WTC11 (cell line): ENCODE measurements around the gene TFB1M. TPM values are rescaled to one million over a fixed set of nuclear protein-coding genes. Genes with fewer than 3 reads are reported as not detected.

Source experiments
- ATAC-seq: fragments of 200-7000 bp; cut with Tn5 transposase; 2 replicates; pipeline ENCODE4 v1.10.0; 2021; ENCODE audit warnings: mild to moderate bottlenecking, moderate library complexity
- CTCF ChIA-PET: fragments of 300-600 bp; sonication (Branson Sonifier 250); formaldehyde crosslinking; loops from one replicate; lab custom pipeline; 2021; ENCODE audit warnings: antibody characterized with exemption; lab: Charles Lee
- POLR2A ChIA-PET: fragments of 350-600 bp; sonication (Branson Sonifier 250); formaldehyde crosslinking; loops from one replicate; lab custom pipeline; 2021; ENCODE audit warnings: antibody characterized with exemption; lab: Charles Lee
- DNase-seq: peaks from one replicate; pipeline ENCODE4 v3.0.0; 2021; ENCODE audit warnings: low spot score
- H3K27ac Mint-ChIP-seq: 2 replicates; pipeline ENCODE4 v1.8.0; 2021; ENCODE audit warnings: mixed read lengths
- H3K27me3 Mint-ChIP-seq: 2 replicates; pipeline ENCODE4 v1.8.0; 2021; ENCODE audit warnings: low read depth, mild to moderate bottlenecking, moderate library complexity, mixed read lengths
- H3K36me3 Mint-ChIP-seq: 2 replicates; pipeline ENCODE4 v1.8.0; 2021; ENCODE audit warnings: mixed read lengths
- H3K4me1 Mint-ChIP-seq: 2 replicates; pipeline ENCODE4 v1.8.0; 2022; ENCODE audit warnings: mixed read lengths
- H3K4me3 Mint-ChIP-seq: 2 replicates; pipeline ENCODE4 v1.8.0; 2021; ENCODE audit warnings: mild to moderate bottlenecking, moderate library complexity, mixed read lengths
- H3K9me3 Mint-ChIP-seq: 2 replicates; pipeline ENCODE4 v1.8.0; 2021; ENCODE audit warnings: mixed read lengths
- CREB1 ChIP-seq: sonication (generic); formaldehyde crosslinking; IDR thresholded peaks from 2 replicates; pipeline ENCODE4 v1.8.0; 2023; ENCODE audit warnings: mild to moderate bottlenecking, missing genetic modification reagents
- GTF2I ChIP-seq: fragments of 250-450 bp; sonication (Bioruptor Pico); conservative IDR thresholded peaks from 2 replicates; pipeline ENCODE4 v1.4.0; 2021; ENCODE audit warnings: mild to moderate bottlenecking
- HMGA2 ChIP-seq: fragments of 250-450 bp; sonication (Bioruptor Pico); IDR thresholded peaks from 2 replicates; pipeline ENCODE4 v1.4.0; 2021; ENCODE audit warnings: mild to moderate bottlenecking, moderate library complexity
- NFATC4 ChIP-seq: fragments of 250-450 bp; sonication (Bioruptor Pico); IDR thresholded peaks from 2 replicates; pipeline ENCODE4 v1.9.0; 2021; ENCODE audit warnings: mild to moderate bottlenecking
- TEAD1 ChIP-seq: sonication (generic); formaldehyde crosslinking; IDR thresholded peaks from 2 replicates; pipeline ENCODE4 v1.8.0; 2022; ENCODE audit warnings: mild to moderate bottlenecking, missing genetic modification reagents
- TP53 ChIP-seq: sonication (generic); formaldehyde crosslinking; IDR thresholded peaks from 2 replicates; pipeline ENCODE4 v1.8.1; 2023; ENCODE audit warnings: mild to moderate bottlenecking, missing genetic modification reagents
- ZNF671 ChIP-seq: fragments of 250-450 bp; sonication (Bioruptor Pico); IDR thresholded peaks from 2 replicates; pipeline ENCODE4 v1.8.0; 2021; ENCODE audit warnings: mild to moderate bottlenecking
- total RNA-seq: library from RNA; stranded (reverse); gene quantifications from 3 replicates; pipeline ENCODE4 v1.2.3, GENCODE V29; 2021
- TF ChIP-seq, protein P1 (sequence below): sonication (generic); formaldehyde crosslinking; IDR thresholded peaks from 2 replicates; pipeline ENCODE4 v1.8.1; 2022; ENCODE audit warnings: low read depth, mild to moderate bottlenecking, moderate library complexity, missing genetic modification reagents, borderline replicate concordance
- TF ChIP-seq, protein P2 (sequence below): sonication (generic); formaldehyde crosslinking; IDR thresholded peaks from 2 replicates; pipeline ENCODE4 v1.8.0; 2022; ENCODE audit warnings: mild to moderate bottlenecking, missing genetic modification reagents
- TF ChIP-seq, protein P3 (sequence below): sonication (generic); formaldehyde crosslinking; IDR thresholded peaks from 2 replicates; pipeline ENCODE4 v1.8.0; 2022; ENCODE audit warnings: mild to moderate bottlenecking, missing genetic modification reagents
- TF ChIP-seq, protein P4 (sequence below): sonication (generic); formaldehyde crosslinking; IDR thresholded peaks from 2 replicates; pipeline ENCODE4 v1.8.1; 2023; ENCODE audit warnings: mild to moderate bottlenecking, missing genetic modification reagents, moderate library complexity
- TF ChIP-seq, protein P5 (sequence below): fragments of 200-600 bp; IDR thresholded peaks from 2 replicates; pipeline ENCODE4 v1.8.0; 2022; ENCODE audit warnings: antibody characterized with exemption
- TF ChIP-seq, protein P6 (sequence below): fragments of 250-450 bp; sonication (Bioruptor Pico); IDR thresholded peaks from 2 replicates; pipeline ENCODE4 v1.8.0; 2021; ENCODE audit warnings: mild to moderate bottlenecking
- TF ChIP-seq, protein P7 (sequence below): sonication (generic); formaldehyde crosslinking; IDR thresholded peaks from 2 replicates; pipeline ENCODE4 v1.8.1; 2023; ENCODE audit warnings: mild to moderate bottlenecking, missing genetic modification reagents, moderate library complexity
- TF ChIP-seq, protein P8 (sequence below): sonication (generic); formaldehyde crosslinking; IDR thresholded peaks from 2 replicates; pipeline ENCODE4 v1.8.0; 2022; ENCODE audit warnings: mild to moderate bottlenecking, missing genetic modification reagents
- TF ChIP-seq, protein P9 (sequence below): fragments of 250-450 bp; sonication (Bioruptor Pico); IDR thresholded peaks from 2 replicates; pipeline ENCODE4 v1.9.0; 2021; ENCODE audit warnings: mild to moderate bottlenecking
- TF ChIP-seq, protein P10 (sequence below): sonication (generic); formaldehyde crosslinking; IDR thresholded peaks from 2 replicates; pipeline ENCODE4 v1.8.1; 2023; ENCODE audit warnings: mild to moderate bottlenecking, moderate library complexity, missing genetic modification reagents

Gene TFB1M
- total RNA-seq, 1 experiment from 2014 or later, result 41.8 TPM

DNA sequence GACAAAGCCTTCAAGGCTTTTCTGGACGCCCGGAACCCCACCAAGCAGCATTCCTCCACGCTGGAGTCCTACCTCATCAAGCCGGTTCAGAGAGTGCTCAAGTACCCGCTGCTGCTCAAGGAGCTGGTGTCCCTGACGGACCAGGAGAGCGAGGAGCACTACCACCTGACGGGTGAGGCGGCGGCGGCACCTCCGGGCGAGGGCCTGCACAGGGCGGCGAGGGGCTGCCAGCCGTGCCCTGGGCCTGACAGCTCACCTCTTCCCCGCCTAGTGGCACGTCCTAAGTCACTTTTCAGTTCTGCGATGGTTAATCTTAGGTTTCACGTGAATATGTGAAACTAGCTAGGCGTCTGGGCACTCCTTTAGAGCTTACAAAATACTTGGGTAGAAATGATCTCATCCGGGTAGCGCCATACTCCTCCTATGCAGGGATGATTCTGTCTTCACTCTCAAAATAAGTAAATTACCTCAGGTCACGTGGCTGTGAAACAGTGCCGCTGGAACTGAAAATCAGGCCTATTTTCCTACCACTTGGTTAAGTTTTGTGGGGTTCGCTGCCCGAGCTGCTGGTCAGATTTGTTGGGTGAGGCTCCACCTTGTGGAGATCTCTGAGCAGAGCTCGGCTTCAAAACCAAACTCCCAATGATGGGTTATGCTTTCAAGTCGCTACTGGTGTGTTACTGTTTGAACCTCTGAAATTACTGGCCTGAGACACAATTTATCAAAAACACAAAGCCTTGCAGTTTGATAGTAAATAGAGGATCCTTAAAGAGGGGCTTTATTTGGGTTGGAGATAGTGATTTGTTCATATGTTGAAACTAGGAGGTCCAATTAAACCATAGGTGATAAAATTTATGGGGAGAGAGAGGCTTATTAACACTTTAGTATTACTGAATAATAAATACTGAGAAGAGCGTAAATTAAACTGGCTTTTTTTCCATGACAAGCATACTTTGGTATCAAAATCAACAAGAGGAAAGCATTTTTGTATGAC, 66.0 kb downstream of the TFB1M start (continued):
- TF ChIP-seq, protein P1, sequence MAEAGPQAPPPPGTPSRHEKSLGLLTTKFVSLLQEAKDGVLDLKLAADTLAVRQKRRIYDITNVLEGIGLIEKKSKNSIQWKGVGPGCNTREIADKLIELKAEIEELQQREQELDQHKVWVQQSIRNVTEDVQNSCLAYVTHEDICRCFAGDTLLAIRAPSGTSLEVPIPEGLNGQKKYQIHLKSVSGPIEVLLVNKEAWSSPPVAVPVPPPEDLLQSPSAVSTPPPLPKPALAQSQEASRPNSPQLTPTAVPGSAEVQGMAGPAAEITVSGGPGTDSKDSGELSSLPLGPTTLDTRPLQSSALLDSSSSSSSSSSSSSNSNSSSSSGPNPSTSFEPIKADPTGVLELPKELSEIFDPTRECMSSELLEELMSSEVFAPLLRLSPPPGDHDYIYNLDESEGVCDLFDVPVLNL (CRISPR knock-in tag), result no peak
- TF ChIP-seq CREB1 (CRISPR knock-in tag) (no peak), HMGA2 (no peak), GTF2I (CRISPR knock-in tag) (no peak)
- TF ChIP-seq, protein P2, sequence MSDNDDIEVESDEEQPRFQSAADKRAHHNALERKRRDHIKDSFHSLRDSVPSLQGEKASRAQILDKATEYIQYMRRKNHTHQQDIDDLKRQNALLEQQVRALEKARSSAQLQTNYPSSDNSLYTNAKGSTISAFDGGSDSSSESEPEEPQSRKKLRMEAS (CRISPR knock-in tag), result 0 out of 2 replicates have a peak, but pooled peaks have one; percentile 24
- TF ChIP-seq, protein P3, sequence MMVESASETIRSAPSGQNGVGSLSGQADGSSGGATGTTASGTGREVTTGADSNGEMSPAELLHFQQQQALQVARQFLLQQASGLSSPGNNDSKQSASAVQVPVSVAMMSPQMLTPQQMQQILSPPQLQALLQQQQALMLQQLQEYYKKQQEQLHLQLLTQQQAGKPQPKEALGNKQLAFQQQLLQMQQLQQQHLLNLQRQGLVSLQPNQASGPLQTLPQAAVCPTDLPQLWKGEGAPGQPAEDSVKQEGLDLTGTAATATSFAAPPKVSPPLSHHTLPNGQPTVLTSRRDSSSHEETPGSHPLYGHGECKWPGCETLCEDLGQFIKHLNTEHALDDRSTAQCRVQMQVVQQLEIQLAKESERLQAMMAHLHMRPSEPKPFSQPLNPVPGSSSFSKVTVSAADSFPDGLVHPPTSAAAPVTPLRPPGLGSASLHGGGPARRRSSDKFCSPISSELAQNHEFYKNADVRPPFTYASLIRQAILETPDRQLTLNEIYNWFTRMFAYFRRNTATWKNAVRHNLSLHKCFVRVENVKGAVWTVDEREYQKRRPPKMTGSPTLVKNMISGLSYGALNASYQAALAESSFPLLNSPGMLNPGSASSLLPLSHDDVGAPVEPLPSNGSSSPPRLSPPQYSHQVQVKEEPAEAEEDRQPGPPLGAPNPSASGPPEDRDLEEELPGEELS (CRISPR knock-in tag), result no peak
- TF ChIP-seq, protein P4, sequence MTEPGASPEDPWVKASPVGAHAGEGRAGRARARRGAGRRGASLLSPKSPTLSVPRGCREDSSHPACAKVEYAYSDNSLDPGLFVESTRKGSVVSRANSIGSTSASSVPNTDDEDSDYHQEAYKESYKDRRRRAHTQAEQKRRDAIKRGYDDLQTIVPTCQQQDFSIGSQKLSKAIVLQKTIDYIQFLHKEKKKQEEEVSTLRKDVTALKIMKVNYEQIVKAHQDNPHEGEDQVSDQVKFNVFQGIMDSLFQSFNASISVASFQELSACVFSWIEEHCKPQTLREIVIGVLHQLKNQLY (CRISPR knock-in tag), result no peak
- TF ChIP-seq, protein P5, sequence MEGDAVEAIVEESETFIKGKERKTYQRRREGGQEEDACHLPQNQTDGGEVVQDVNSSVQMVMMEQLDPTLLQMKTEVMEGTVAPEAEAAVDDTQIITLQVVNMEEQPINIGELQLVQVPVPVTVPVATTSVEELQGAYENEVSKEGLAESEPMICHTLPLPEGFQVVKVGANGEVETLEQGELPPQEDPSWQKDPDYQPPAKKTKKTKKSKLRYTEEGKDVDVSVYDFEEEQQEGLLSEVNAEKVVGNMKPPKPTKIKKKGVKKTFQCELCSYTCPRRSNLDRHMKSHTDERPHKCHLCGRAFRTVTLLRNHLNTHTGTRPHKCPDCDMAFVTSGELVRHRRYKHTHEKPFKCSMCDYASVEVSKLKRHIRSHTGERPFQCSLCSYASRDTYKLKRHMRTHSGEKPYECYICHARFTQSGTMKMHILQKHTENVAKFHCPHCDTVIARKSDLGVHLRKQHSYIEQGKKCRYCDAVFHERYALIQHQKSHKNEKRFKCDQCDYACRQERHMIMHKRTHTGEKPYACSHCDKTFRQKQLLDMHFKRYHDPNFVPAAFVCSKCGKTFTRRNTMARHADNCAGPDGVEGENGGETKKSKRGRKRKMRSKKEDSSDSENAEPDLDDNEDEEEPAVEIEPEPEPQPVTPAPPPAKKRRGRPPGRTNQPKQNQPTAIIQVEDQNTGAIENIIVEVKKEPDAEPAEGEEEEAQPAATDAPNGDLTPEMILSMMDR, result peak; percentile 39
- TF ChIP-seq, protein P6, sequence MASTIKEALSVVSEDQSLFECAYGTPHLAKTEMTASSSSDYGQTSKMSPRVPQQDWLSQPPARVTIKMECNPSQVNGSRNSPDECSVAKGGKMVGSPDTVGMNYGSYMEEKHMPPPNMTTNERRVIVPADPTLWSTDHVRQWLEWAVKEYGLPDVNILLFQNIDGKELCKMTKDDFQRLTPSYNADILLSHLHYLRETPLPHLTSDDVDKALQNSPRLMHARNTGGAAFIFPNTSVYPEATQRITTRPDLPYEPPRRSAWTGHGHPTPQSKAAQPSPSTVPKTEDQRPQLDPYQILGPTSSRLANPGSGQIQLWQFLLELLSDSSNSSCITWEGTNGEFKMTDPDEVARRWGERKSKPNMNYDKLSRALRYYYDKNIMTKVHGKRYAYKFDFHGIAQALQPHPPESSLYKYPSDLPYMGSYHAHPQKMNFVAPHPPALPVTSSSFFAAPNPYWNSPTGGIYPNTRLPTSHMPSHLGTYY (CRISPR knock-in tag), result no peak
- TF ChIP-seq, protein P7, sequence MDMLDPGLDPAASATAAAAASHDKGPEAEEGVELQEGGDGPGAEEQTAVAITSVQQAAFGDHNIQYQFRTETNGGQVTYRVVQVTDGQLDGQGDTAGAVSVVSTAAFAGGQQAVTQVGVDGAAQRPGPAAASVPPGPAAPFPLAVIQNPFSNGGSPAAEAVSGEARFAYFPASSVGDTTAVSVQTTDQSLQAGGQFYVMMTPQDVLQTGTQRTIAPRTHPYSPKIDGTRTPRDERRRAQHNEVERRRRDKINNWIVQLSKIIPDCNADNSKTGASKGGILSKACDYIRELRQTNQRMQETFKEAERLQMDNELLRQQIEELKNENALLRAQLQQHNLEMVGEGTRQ (CRISPR knock-in tag), result peak; percentile 69
- TF ChIP-seq, protein P8, sequence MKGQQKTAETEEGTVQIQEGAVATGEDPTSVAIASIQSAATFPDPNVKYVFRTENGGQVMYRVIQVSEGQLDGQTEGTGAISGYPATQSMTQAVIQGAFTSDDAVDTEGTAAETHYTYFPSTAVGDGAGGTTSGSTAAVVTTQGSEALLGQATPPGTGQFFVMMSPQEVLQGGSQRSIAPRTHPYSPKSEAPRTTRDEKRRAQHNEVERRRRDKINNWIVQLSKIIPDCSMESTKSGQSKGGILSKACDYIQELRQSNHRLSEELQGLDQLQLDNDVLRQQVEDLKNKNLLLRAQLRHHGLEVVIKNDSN (CRISPR knock-in tag), result peak; percentile 72
- TF ChIP-seq, protein P9, sequence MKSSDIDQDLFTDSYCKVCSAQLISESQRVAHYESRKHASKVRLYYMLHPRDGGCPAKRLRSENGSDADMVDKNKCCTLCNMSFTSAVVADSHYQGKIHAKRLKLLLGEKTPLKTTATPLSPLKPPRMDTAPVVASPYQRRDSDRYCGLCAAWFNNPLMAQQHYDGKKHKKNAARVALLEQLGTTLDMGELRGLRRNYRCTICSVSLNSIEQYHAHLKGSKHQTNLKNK (CRISPR knock-in tag), result no peak

DNA sequence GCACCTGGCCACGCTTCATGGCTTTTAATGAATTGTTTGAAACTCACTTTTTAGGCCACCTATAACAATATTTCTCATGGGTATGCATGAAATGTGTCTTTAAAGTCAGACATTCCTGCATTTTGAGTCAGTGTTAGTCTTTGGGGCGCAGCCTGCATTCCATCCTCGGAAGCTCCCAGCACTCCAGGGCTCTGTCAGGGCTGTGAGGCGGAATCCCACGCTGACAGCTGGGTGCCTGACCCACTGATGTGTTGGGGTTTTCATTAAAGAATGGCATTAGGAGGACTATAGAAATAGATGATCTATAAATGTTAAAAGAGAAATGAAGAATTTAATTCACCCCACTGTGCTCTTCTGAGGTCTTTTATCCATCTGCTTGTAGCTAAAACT, 66.7 kb downstream of the TFB1M start:
- no peaks in the 10 kb centered on the region for H3K9me3 Mint-ChIP-seq
- H3K36me3 Mint-ChIP-seq, result peaks cover 41% of the 10 kb centered on the region
- H3K4me1 Mint-ChIP-seq, result peaks cover 5% of the 10 kb centered on the region; the same call in 1 of the 2 replicates
- peak overlapping the region; percentile 36; the same call in 1 of the 2 replicates for H3K27ac Mint-ChIP-seq
- ATAC-seq (peak; percentile 16; the same call in 1 of the 2 replicates), DNase-seq (peak; percentile 31)
- H3K4me3 Mint-ChIP-seq, result no peak overlapping the region
- ChIA-PET POLR2A (interaction anchor here (1.0 kb wide), 1 partner anchor 379 kb away, joined by 3 read pairs; no protein-coding TSS in a partner anchor), CTCF (interaction anchor here (0.8 to 2.6 kb wide), 35 partner anchors 8 to 572 kb away, joined by 3 to 63 read pairs (median 5); no protein-coding TSS in a partner anchor)
- no peaks in the 10 kb centered on the region for H3K27me3 Mint-ChIP-seq
- TF ChIP-seq TP53 (CRISPR knock-in tag) (no peak), ZNF671 (CRISPR knock-in tag) (no peak), TEAD1 (CRISPR knock-in tag) (no peak), NFATC4 (CRISPR knock-in tag) (no peak), HMGA2 (no peak)
- TF ChIP-seq, protein P6 (CRISPR knock-in tag), result no peak
- TF ChIP-seq, protein P8 (CRISPR knock-in tag), result no peak
- TF ChIP-seq, protein P10, sequence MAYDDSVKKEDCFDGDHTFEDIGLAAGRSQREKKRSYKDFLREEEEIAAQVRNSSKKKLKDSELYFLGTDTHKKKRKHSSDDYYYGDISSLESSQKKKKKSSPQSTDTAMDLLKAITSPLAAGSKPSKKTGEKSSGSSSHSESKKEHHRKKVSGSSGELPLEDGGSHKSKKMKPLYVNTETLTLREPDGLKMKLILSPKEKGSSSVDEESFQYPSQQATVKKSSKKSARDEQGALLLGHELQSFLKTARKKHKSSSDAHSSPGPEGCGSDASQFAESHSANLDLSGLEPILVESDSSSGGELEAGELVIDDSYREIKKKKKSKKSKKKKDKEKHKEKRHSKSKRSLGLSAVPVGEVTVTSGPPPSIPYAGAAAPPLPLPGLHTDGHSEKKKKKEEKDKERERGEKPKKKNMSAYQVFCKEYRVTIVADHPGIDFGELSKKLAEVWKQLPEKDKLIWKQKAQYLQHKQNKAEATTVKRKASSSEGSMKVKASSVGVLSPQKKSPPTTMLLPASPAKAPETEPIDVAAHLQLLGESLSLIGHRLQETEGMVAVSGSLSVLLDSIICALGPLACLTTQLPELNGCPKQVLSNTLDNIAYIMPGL, result no peak
